SK-N-SH (cell line): ENCODE measurements around the gene MRPS23. TPM values are rescaled to one million over a fixed set of nuclear protein-coding genes. Genes with fewer than 3 reads are reported as not detected.

ENCODE experiments used
- CTCF ChIA-PET: fragments of 300-600, 350-600 bp; formaldehyde crosslinking; extraction: SDS; loops from one replicate; lab custom pipeline; 2021; lab: Yijun Ruan, JAX
- POLR2A ChIA-PET: fragments of 350-600 bp; sonication (Branson Sonifier 250); formaldehyde crosslinking; extraction: SDS; loops from one replicate; lab custom pipeline; 2020; ENCODE audit warnings: antibody characterized with exemption, inconsistent platforms; lab: Yijun Ruan, JAX
- DNase-seq: peaks from one replicate; pipeline ENCODE4 v3.0.0; 2012
- H2AFZ ChIP-seq: fragments of 200-600 bp; sonication (generic); 2 replicates; pipeline ENCODE4 v1.8.1; 2016; ENCODE audit warnings: antibody characterized with exemption, mild to moderate bottlenecking, low read depth
- H3F3A ChIP-seq: fragments of 200-600 bp; sonication (generic); replicated peaks from 2 replicates; pipeline ENCODE3; 2016; ENCODE audit warnings: antibody characterized with exemption, mild to moderate bottlenecking; ENCODE audit not compliant: insufficient read depth
- H3K27ac ChIP-seq, 2 experiments: fragments of 200-500 bp in 1 of 2; fragments of 200-600 bp in 1 of 2; sonication (Bioruptor generic) in 1 of 2; sonication (generic), shearing (Covaris generic) in 1 of 2; 2 replicates each; pipeline versions ENCODE4 v1.5.1 to v1.6.1; 2014 to 2016; ENCODE audit warnings: low read depth in 2 of 2, inconsistent platforms in 1 of 2, low read length in 1 of 2, mild to moderate bottlenecking in 1 of 2, mixed read lengths in 1 of 2
- H3K27me3 ChIP-seq: fragments of 200-600 bp; sonication (generic), shearing (Covaris generic); 2 replicates; pipeline ENCODE4 v1.6.1; 2016; ENCODE audit warnings: mixed run types; ENCODE audit not compliant: insufficient read depth
- H3K36me3 ChIP-seq, 2 experiments: fragments of 200-500 bp in 1 of 2; fragments of 200-600 bp in 1 of 2; sonication (Bioruptor generic) in 1 of 2; sonication (generic) in 1 of 2; replicated peaks in 1 of 2; 2 replicates each; pipeline versions ENCODE3 to v1.5.1; 2014 to 2016; ENCODE audit warnings: low read length in 1 of 2, mild to moderate bottlenecking in 1 of 2; ENCODE audit not compliant: insufficient read depth in 2 of 2, control insufficient read depth in 1 of 2
- H3K4me1 ChIP-seq, 2 experiments: fragments of 200-500 bp in 1 of 2; fragments of 200-600 bp in 1 of 2; sonication (Bioruptor generic) in 1 of 2; sonication (generic), shearing (Covaris generic) in 1 of 2; 2 replicates each; pipeline versions ENCODE4 v1.5.1 to v1.6.1; 2014 to 2016; ENCODE audit warnings: low read depth in 1 of 2, low read length in 1 of 2, mixed run types in 1 of 2; ENCODE audit not compliant: insufficient read depth in 2 of 2, control insufficient read depth in 1 of 2
- H3K4me2 ChIP-seq: fragments of 200-600 bp; sonication (generic), shearing (Covaris generic); 2 replicates; pipeline ENCODE4 v1.6.1; 2017; ENCODE audit warnings: mixed run types
- H3K4me3 ChIP-seq, 2 experiments: fragments of 200-500 bp in 1 of 2; fragments of 200-600 bp in 1 of 2; sonication (Bioruptor generic) in 1 of 2; sonication (generic), shearing (Covaris generic) in 1 of 2; 2 replicates each; pipeline versions ENCODE4 v1.5.1 to v1.8.1; 2014 to 2016; ENCODE audit warnings: low read depth in 2 of 2, inconsistent platforms in 1 of 2, low read length in 1 of 2, mild to moderate bottlenecking in 1 of 2, mixed read lengths in 1 of 2, moderate library complexity in 1 of 2
- H3K79me2 ChIP-seq: fragments of 200-600 bp; sonication (generic); 2 replicates; pipeline ENCODE4 v1.8.1; 2017; ENCODE audit warnings: mild to moderate bottlenecking; ENCODE audit not compliant: insufficient read depth
- H3K9ac ChIP-seq: fragments of 200-600 bp; sonication (generic); 2 replicates; pipeline ENCODE4 v1.6.1; 2017; ENCODE audit warnings: mixed run types
- H3K9me2 ChIP-seq: fragments of 200-600 bp; sonication (generic); 2 replicates; pipeline ENCODE4 v1.6.1; 2017; ENCODE audit warnings: mixed run types
- H3K9me3 ChIP-seq: fragments of 200-600 bp; sonication (generic); 2 replicates; pipeline ENCODE4 v1.6.1; 2017; ENCODE audit warnings: mixed run types, mild to moderate bottlenecking, moderate library complexity
- H4K20me1 ChIP-seq: fragments of 200-600 bp; sonication (generic); 2 replicates; pipeline ENCODE4 v1.6.1; 2017; ENCODE audit warnings: mild to moderate bottlenecking, mixed run types; ENCODE audit not compliant: insufficient read depth
- ELF1 ChIP-seq: IDR thresholded peaks from 2 replicates; pipeline ENCODE4 v1.4.0; 2012
- FOSL2 ChIP-seq: IDR thresholded peaks from 2 replicates; pipeline ENCODE4 v1.4.0; 2012; ENCODE audit warnings: low read depth, mild to moderate bottlenecking, moderate library complexity, borderline replicate concordance
- FOXJ3 ChIP-seq: sonication (generic); formaldehyde crosslinking; IDR thresholded peaks from 2 replicates; pipeline ENCODE4 v1.5.1; 2020; ENCODE audit warnings: mild to moderate bottlenecking, missing genetic modification reagents
- FOXM1 ChIP-seq: IDR thresholded peaks from 2 replicates; pipeline ENCODE4 v1.4.0; 2012; ENCODE audit warnings: low read depth, mild to moderate bottlenecking
- MAX ChIP-seq: IDR thresholded peaks from 2 replicates; pipeline ENCODE4 v1.4.0; 2012; ENCODE audit warnings: low read depth
- MEF2A ChIP-seq: IDR thresholded peaks from 2 replicates; pipeline ENCODE4 v1.4.0; 2012; ENCODE audit warnings: low read depth, borderline replicate concordance
- MXI1 ChIP-seq: IDR thresholded peaks from 2 replicates; pipeline ENCODE4 v1.6.1; 2012; ENCODE audit warnings: mild to moderate bottlenecking, low read depth, low read length, improper control_type of control experiment
- NRF1 ChIP-seq: IDR thresholded peaks from 2 replicates; pipeline ENCODE4 v1.6.1; 2012; ENCODE audit warnings: low read depth, mild to moderate bottlenecking, low read length
- POLR2AphosphoS5 ChIP-seq: IDR thresholded peaks from 2 replicates; pipeline ENCODE4 v1.6.1; 2012; ENCODE audit warnings: low read depth, low read length
- RAD21 ChIP-seq: IDR thresholded peaks from 2 replicates; pipeline ENCODE4 v1.6.1; 2012; ENCODE audit warnings: mild to moderate bottlenecking, low read length
- RCOR1 ChIP-seq: fragments of 150-350 bp; IDR thresholded peaks from 2 replicates; pipeline ENCODE4 v1.6.1; 2017; ENCODE audit warnings: antibody characterized with exemption, low read length
- RFX5 ChIP-seq: IDR thresholded peaks from 2 replicates; pipeline ENCODE4 v1.6.1; 2012; ENCODE audit warnings: mild to moderate bottlenecking, improper control_type of control experiment, low read length
- SIN3A ChIP-seq: IDR thresholded peaks from 2 replicates; pipeline ENCODE4 v1.6.1; 2012; ENCODE audit warnings: low read depth, mild to moderate bottlenecking, low read length, moderate library complexity, borderline replicate concordance
- SMC3 ChIP-seq: IDR thresholded peaks from 2 replicates; pipeline ENCODE4 v1.6.1; 2012; ENCODE audit warnings: low read depth, low read length, improper control_type of control experiment
- TAF1 ChIP-seq: IDR thresholded peaks from 2 replicates; pipeline ENCODE4 v1.6.1; 2012; ENCODE audit warnings: low read depth, mild to moderate bottlenecking, low read length, moderate library complexity, borderline replicate concordance
- TCF12 ChIP-seq: IDR thresholded peaks from 2 replicates; pipeline ENCODE4 v1.4.0; 2012
- TEAD4 ChIP-seq: IDR thresholded peaks from 2 replicates; pipeline ENCODE4 v1.4.0; 2012; ENCODE audit warnings: mild to moderate bottlenecking, borderline replicate concordance; ENCODE audit not compliant: insufficient read depth
- WGBS: methylation state at CpG from one replicate; pipeline ENCODE4 v1.1.6; 2017; ENCODE audit warnings: low lambda C conversion rate; 5-methylcytosine and 5-hydroxymethylcytosine counted together
- polyA plus RNA-seq, 3 experiments: library from polyadenylated mRNA; depleted of rRNA; stranded (reverse); fragments of >200 nt; gene quantifications; 2 replicates each; pipeline ENCODE4 v1.2.3, GENCODE V29; 2012
- TF ChIP-seq, protein P1 (sequence below): IDR thresholded peaks from 2 replicates; pipeline ENCODE4 v1.4.0; 2012; ENCODE audit warnings: low read depth, borderline replicate concordance
- TF ChIP-seq, protein P2 (sequence below): IDR thresholded peaks from 2 replicates; pipeline ENCODE4 v1.4.0; 2012; ENCODE audit warnings: low read depth, borderline replicate concordance
- TF ChIP-seq, protein P3 (sequence below): IDR thresholded peaks from 2 replicates; pipeline ENCODE4; 2012
- TF ChIP-seq, protein P4 (sequence below): fragments of 150-350 bp; IDR thresholded peaks from 2 replicates; pipeline ENCODE4 v1.6.1; 2016; ENCODE audit warnings: mild to moderate bottlenecking, low read depth, low read length

MRPS23 gene
- polyA plus RNA-seq, 1 of the 3 experiments (the other 2 are of a cell fraction) = 105 TPM

DNA sequence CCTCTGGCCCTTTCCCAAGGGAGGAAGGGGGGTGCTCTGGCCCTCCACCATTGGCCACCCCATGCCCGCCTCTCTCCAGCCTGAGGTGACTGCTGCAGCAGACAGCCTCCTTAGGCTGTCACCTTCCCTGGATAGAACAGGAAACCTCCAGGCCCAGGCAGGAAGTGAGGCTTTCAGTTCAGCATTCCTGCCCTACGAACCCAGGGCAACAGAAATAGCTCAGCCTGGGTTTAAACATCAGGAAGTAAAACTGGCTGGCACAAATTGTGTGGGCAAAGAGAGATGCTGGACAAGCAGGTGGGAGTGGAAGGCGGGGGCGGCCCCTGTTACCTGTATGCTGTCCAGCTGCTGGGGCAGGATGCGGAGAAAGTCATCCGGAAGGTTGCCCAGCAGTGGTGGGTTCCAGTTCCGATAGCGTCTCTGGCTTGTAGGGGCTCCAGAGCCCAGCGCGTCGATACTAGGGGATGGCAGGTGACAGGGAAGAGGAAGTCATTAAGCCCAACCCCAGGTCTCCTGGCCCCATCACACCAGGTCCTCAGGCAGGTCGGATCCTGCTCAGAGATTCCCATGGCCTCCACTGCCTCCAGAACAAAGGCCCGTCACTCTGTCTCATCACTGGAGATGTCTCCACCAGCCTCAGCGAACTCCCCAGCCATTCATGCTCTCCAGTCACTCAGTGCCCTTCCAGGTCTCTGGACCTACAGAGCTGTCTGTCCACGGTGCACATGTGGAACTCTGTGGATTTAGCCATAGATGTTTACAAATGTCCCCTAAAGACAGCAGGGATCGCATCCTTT, 23.6 kb upstream of the MRPS23 start:
- Histone ChIP-seq H3K9me2 (no peaks in the 10 kb centered on the region), H3K4me2 (peak overlapping the region; percentile 87), H3K27ac (peak overlapping the region; percentile 87 to 100), H3K4me3 (no peak overlapping the region), H3F3A (peaks cover 60% of the 10 kb centered on the region), H3K27me3 (no peaks in the 10 kb centered on the region), H2AFZ (no peak overlapping the region), H3K79me2 (peaks cover 32% of the 10 kb centered on the region), H4K20me1 (no peaks in the 10 kb centered on the region), H3K9ac (peak overlapping the region; percentile 92), H3K36me3 (peaks cover 16 to 29% of the 10 kb centered on the region in 2 experiments), H3K9me3 (no peaks in the 10 kb centered on the region), H3K4me1 (peaks cover 44 to 70% of the 10 kb centered on the region in 2 experiments; a peak in 3 of 4 replicates)
- CTCF ChIA-PET = interaction anchor here (1.1 to 25.6 kb wide), 5 partner anchors 16 to 126 kb away, joined by 3 to 1002 read pairs (median 19); partner anchors contain the start of genes SRSF1 and VEZF1
- DNase-seq = no peak
- POLR2A ChIA-PET = interaction anchor here (1.1 to 1.7 kb wide), 2 partner anchors 31 to 120 kb away, joined by 3 to 6 read pairs; no protein-coding TSS in a partner anchor
- no peak for TF ChIP-seq RFX5
- TF ChIP-seq, protein P1, sequence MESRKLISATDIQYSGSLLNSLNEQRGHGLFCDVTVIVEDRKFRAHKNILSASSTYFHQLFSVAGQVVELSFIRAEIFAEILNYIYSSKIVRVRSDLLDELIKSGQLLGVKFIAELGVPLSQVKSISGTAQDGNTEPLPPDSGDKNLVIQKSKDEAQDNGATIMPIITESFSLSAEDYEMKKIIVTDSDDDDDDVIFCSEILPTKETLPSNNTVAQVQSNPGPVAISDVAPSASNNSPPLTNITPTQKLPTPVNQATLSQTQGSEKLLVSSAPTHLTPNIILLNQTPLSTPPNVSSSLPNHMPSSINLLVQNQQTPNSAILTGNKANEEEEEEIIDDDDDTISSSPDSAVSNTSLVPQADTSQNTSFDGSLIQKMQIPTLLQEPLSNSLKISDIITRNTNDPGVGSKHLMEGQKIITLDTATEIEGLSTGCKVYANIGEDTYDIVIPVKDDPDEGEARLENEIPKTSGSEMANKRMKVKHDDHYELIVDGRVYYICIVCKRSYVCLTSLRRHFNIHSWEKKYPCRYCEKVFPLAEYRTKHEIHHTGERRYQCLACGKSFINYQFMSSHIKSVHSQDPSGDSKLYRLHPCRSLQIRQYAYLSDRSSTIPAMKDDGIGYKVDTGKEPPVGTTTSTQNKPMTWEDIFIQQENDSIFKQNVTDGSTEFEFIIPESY = no peak
- TF ChIP-seq, protein P2, sequence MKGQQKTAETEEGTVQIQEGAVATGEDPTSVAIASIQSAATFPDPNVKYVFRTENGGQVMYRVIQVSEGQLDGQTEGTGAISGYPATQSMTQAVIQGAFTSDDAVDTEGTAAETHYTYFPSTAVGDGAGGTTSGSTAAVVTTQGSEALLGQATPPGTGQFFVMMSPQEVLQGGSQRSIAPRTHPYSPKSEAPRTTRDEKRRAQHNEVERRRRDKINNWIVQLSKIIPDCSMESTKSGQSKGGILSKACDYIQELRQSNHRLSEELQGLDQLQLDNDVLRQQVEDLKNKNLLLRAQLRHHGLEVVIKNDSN = no peak
- no peak for TF ChIP-seq FOXJ3
- 88% methylated on average over 11 of the region's 16 CpGs for WGBS

GRCh38 chr17:57872536-57872935, 22.7 kb upstream of the MRPS23 start:
- no peak overlapping the region for H3K4me2 ChIP-seq
- H4K20me1 ChIP-seq = no peaks in the 10 kb centered on the region
- H2AFZ ChIP-seq = no peak overlapping the region
- H3K36me3 ChIP-seq = peaks cover 16 to 29% of the 10 kb centered on the region in 2 experiments
- no peaks in the 10 kb centered on the region for H3K9me3 ChIP-seq
- H3K4me3 ChIP-seq = no peak overlapping the region
- no peak for DNase-seq
- peaks cover 32% of the 10 kb centered on the region for H3K79me2 ChIP-seq
- POLR2A ChIA-PET = no interaction called here
- H3K4me1 ChIP-seq = peaks cover 53 to 76% of the 10 kb centered on the region in 2 experiments; a peak in 3 of 4 replicates
- WGBS = 98% methylated on average over 14 of the region's 14 CpGs
- H3F3A ChIP-seq = peaks cover 59% of the 10 kb centered on the region
- CTCF ChIA-PET = interaction anchor here (0.9 to 25.6 kb wide), 4 partner anchors 8 to 125 kb away, joined by 3 to 1002 read pairs (median 100); partner anchors contain the start of genes SRSF1 and VEZF1
- H3K27me3 ChIP-seq = no peaks in the 10 kb centered on the region
- no peak overlapping the region for H3K9ac ChIP-seq
- H3K27ac ChIP-seq = no peak overlapping the region
- H3K9me2 ChIP-seq = no peaks in the 10 kb centered on the region
- TF ChIP-seq SMC3 (no peak), MEF2A (no peak), NRF1 (no peak), RCOR1 (no peak), ELF1 (no peak), TCF12 (no peak), SIN3A (no peak), RAD21 (no peak), TAF1 (no peak), FOSL2 (no peak), RFX5 (no peak), POLR2AphosphoS5 (no peak), MXI1 (no peak), TEAD4 (no peak), MAX (no peak), FOXM1 (no peak)
- TF ChIP-seq, protein P2 = no peak
- TF ChIP-seq, protein P3, sequence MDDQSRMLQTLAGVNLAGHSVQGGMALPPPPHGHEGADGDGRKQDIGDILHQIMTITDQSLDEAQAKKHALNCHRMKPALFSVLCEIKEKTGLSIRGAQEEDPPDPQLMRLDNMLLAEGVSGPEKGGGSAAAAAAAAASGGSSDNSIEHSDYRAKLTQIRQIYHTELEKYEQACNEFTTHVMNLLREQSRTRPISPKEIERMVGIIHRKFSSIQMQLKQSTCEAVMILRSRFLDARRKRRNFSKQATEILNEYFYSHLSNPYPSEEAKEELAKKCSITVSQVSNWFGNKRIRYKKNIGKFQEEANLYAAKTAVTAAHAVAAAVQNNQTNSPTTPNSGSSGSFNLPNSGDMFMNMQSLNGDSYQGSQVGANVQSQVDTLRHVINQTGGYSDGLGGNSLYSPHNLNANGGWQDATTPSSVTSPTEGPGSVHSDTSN = no peak
- TF ChIP-seq, protein P4, sequence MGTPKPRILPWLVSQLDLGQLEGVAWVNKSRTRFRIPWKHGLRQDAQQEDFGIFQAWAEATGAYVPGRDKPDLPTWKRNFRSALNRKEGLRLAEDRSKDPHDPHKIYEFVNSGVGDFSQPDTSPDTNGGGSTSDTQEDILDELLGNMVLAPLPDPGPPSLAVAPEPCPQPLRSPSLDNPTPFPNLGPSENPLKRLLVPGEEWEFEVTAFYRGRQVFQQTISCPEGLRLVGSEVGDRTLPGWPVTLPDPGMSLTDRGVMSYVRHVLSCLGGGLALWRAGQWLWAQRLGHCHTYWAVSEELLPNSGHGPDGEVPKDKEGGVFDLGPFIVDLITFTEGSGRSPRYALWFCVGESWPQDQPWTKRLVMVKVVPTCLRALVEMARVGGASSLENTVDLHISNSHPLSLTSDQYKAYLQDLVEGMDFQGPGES = no peak
